ENCODE results near the gene DUSP22.
A peak's percentile ranks its signal among the peaks of the same experiment; 100 is the strongest.

The DUSP22 gene

GRCh38 chr6:252775-253535 is 39.3 kb upstream of the DUSP22 start:
- H3K36me3 ChIP-seq (ENCODE audit: control insufficient read depth, insufficient read depth, low read length) = no peaks in the 10 kb centered on the region
- TF ChIP-seq CTCF (IDR thresholded peaks at IDR 0.05; ENCODE audit: insufficient read depth, low read length, poor library complexity, severe bottlenecking) = no peak
- H3K4me3 ChIP-seq (replicated peaks; ENCODE audit: low read depth, low read length) = peak overlapping the region; percentile 34
- DNase-seq (ENCODE audit: extremely low read depth, insufficient read length) = no peak
- no peaks in the 10 kb centered on the region for H3K27me3 ChIP-seq (replicated peaks; ENCODE audit: control insufficient read depth, insufficient read depth, low read length)

- no peaks in the 10 kb centered on the region for H3K36me3 ChIP-seq (ENCODE audit: control insufficient read depth, insufficient read depth, low read length)
- no peak overlapping the region for H3K4me3 ChIP-seq (replicated peaks; ENCODE audit: low read depth, low read length)
- no peaks in the 10 kb centered on the region for H3K27me3 ChIP-seq (replicated peaks; ENCODE audit: control insufficient read depth, insufficient read depth, low read length)
- TF ChIP-seq CTCF (IDR thresholded peaks at IDR 0.05; ENCODE audit: insufficient read depth, low read length, poor library complexity, severe bottlenecking) = no peak
- no peak for DNase-seq (ENCODE audit: extremely low read depth, insufficient read length)
Observed at GRCh38 chr6:254016-254415, 38.3 kb upstream of the DUSP22 start.

- no peak overlapping the region for H3K4me3 ChIP-seq (replicated peaks; ENCODE audit: low read depth, low read length)
- no peak for DNase-seq (ENCODE audit: extremely low read depth, insufficient read length)
- no peak for TF ChIP-seq CTCF (IDR thresholded peaks at IDR 0.05; ENCODE audit: insufficient read depth, low read length, poor library complexity, severe bottlenecking)
- H3K27me3 ChIP-seq (replicated peaks; ENCODE audit: control insufficient read depth, insufficient read depth, low read length) = no peaks in the 10 kb centered on the region
- H3K36me3 ChIP-seq (ENCODE audit: control insufficient read depth, insufficient read depth, low read length) = no peaks in the 10 kb centered on the region
Observed at GRCh38 chr6:255041-255750, 37.1 kb upstream of the DUSP22 start.

GRCh38 chr6:255751-256083 is 36.6 kb upstream of the DUSP22 start:
- H3K36me3 ChIP-seq (ENCODE audit: control insufficient read depth, insufficient read depth, low read length) = no peaks in the 10 kb centered on the region
- no peak for DNase-seq (ENCODE audit: extremely low read depth, insufficient read length)
- H3K27me3 ChIP-seq (replicated peaks; ENCODE audit: control insufficient read depth, insufficient read depth, low read length) = no peaks in the 10 kb centered on the region
- H3K4me3 ChIP-seq (replicated peaks; ENCODE audit: low read depth, low read length) = no peak overlapping the region
- no peak for TF ChIP-seq CTCF (IDR thresholded peaks at IDR 0.05; ENCODE audit: insufficient read depth, low read length, poor library complexity, severe bottlenecking)

GRCh38 chr6:256169-256568 is 36.1 kb upstream of the DUSP22 start:
- H3K36me3 ChIP-seq (ENCODE audit: control insufficient read depth, insufficient read depth, low read length) = no peaks in the 10 kb centered on the region
- no peak for DNase-seq (ENCODE audit: extremely low read depth, insufficient read length)
- no peaks in the 10 kb centered on the region for H3K27me3 ChIP-seq (replicated peaks; ENCODE audit: control insufficient read depth, insufficient read depth, low read length)
- no peak for TF ChIP-seq CTCF (IDR thresholded peaks at IDR 0.05; ENCODE audit: insufficient read depth, low read length, poor library complexity, severe bottlenecking)
- no peak overlapping the region for H3K4me3 ChIP-seq (replicated peaks; ENCODE audit: low read depth, low read length)
